GM21825 (cell line): ENCODE data around the gene LARGE1.

Source experiments
- ATAC-seq: cut with Tn5 transposase; IDR thresholded peaks from one replicate; pipeline ENCODE4 v1.9.1; 2021; ENCODE audit warnings: mild to moderate bottlenecking, moderate library complexity; ENCODE audit not compliant: unreplicated experiment

The LARGE1 gene

GRCh38 chr22:33680632-33681031, 239.6 kb downstream of the LARGE1 start:
- ATAC-seq, result no peak

GRCh38 chr22:33678523-33678922, 241.8 kb downstream of the LARGE1 start:
- ATAC-seq, result no peak

GRCh38 chr22:33677536-33677935, 242.7 kb downstream of the LARGE1 start:
- no peak for ATAC-seq

- ATAC-seq, result no peak
These were observed 245.9 kb downstream of the LARGE1 start for GRCh38 chr22:33674357-33674756.

GRCh38 chr22:33669746-33670145, 250.5 kb downstream of the LARGE1 start:
- no peak for ATAC-seq

- ATAC-seq, result no peak
These were observed 253.2 kb downstream of the LARGE1 start for GRCh38 chr22:33666961-33667619.

- no peak for ATAC-seq
These were observed 253.9 kb downstream of the LARGE1 start for GRCh38 chr22:33666279-33666960.

- no peak for ATAC-seq
These were observed 260.8 kb downstream of the LARGE1 start for GRCh38 chr22:33659448-33659847.

- ATAC-seq, result no peak
These were observed 261.5 kb downstream of the LARGE1 start for GRCh38 chr22:33658775-33659174.

- ATAC-seq, result no peak
These were observed 262.6 kb downstream of the LARGE1 start for GRCh38 chr22:33657670-33658069.

- ATAC-seq, result no peak
These were observed 263.3 kb downstream of the LARGE1 start for GRCh38 chr22:33656808-33657628.

GRCh38 chr22:33654173-33654895, 265.9 kb downstream of the LARGE1 start:
- no peak for ATAC-seq

- no peak for ATAC-seq
These were observed 266.7 kb downstream of the LARGE1 start for GRCh38 chr22:33653532-33654063.

GRCh38 chr22:33652615-33653014, 267.7 kb downstream of the LARGE1 start:
- no peak for ATAC-seq

- no peak for ATAC-seq
These were observed 270.0 kb downstream of the LARGE1 start for GRCh38 chr22:33650244-33650643.

GRCh38 chr22:33648478-33648877, 271.8 kb downstream of the LARGE1 start:
- ATAC-seq, result no peak

GRCh38 chr22:33640900-33641299, 279.4 kb downstream of the LARGE1 start:
- no peak for ATAC-seq

- ATAC-seq, result no peak
These were observed 280.6 kb downstream of the LARGE1 start for GRCh38 chr22:33639588-33640254.

- no peak for ATAC-seq
These were observed 284.5 kb downstream of the LARGE1 start for GRCh38 chr22:33635766-33636165.

- ATAC-seq, result no peak
These were observed 288.5 kb downstream of the LARGE1 start for GRCh38 chr22:33631777-33632176.
